ENCODE data around the gene VMP1. TPM values are rescaled to one million over a fixed set of nuclear protein-coding genes. Genes with fewer than 3 reads are reported as not detected.

Gene VMP1
- total and polyA plus RNA-seq, 2 of the 4 experiments (the other 2 are of a cell fraction) = 89.8 to 197 TPM

- intact Hi-C loops (cut with micrococcal nuclease) = no loop called here
- Histone ChIP-seq H3K14ac (replicated peaks; ENCODE audit: low read depth, low read length) (peak overlapping the region; percentile 92), H2AK5ac (ENCODE audit: low read depth, low read length) (peak overlapping the region; percentile 88), H2BK15ac (ENCODE audit: low read depth, low read length) (peak overlapping the region; percentile 63; the same call in 2 of the 3 replicates), H3K18ac (ENCODE audit: low read depth, low read length) (peak overlapping the region; percentile 58; the same call in 1 of the 2 replicates), H3K36me3 (ENCODE audit: control insufficient read depth, insufficient read depth, low read length) (no peaks in the 10 kb centered on the region), H3K56ac (ENCODE audit: extremely low read depth, insufficient read depth, low read length) (no peak overlapping the region), H3K23ac (ENCODE audit: low read depth, low read length) (peak overlapping the region; percentile 92; the same call in 1 of the 2 replicates), H3K9me3 (ENCODE audit: control insufficient read depth, insufficient read depth, low read length) (no peaks in the 10 kb centered on the region), H3K9ac (ENCODE audit: low read depth, low read length) (no peak overlapping the region), H2AK9ac (replicated peaks; ENCODE audit: low read depth, low read length, poor library complexity) (peak overlapping the region; percentile 33), H4K91ac (ENCODE audit: insufficient read depth, low read depth, low read length) (peak overlapping the region; percentile 57), H2BK20ac (ENCODE audit: low read depth, low read length) (peak overlapping the region; percentile 84; the same call in 1 of the 2 replicates), H2BK5ac (ENCODE audit: low read depth, low read length, poor library complexity, severe bottlenecking) (peak overlapping the region; percentile 90), H4K5ac (ENCODE audit: low read depth, low read length) (peak overlapping the region; percentile 37; the same call in 1 of the 2 replicates), H3K4ac (ENCODE audit: low read depth, low read length) (peak overlapping the region; percentile 91), H3K4me2 (ENCODE audit: low read depth, low read length) (no peak overlapping the region), H3K4me3 (ENCODE audit: insufficient read depth, low read depth, low read length) (no peak overlapping the region), H3K79me1 (ENCODE audit: low read depth in 1 of 2, low read length in 2 of 2) (peaks cover 21 to 49% of the 10 kb centered on the region in 2 experiments), H3K9me1 (ENCODE audit: insufficient read depth, low read length) (peaks cover 9% of the 10 kb centered on the region), H3K27me3 (ENCODE audit: control insufficient read depth, insufficient read depth, low read length) (no peaks in the 10 kb centered on the region), H4K8ac (ENCODE audit: low read depth in 2 of 2, low read length in 2 of 2) (peak overlapping the region; percentile 12 to 81; a peak in 3 of 4 replicates), H2AFZ (replicated peaks; ENCODE audit: low read length, poor library complexity) (no peak overlapping the region), H3K27ac (ENCODE audit: insufficient read depth, low read length) (peak overlapping the region; percentile 60; the same call in 1 of the 2 replicates), H3K4me1 (ENCODE audit: control insufficient read depth, insufficient read depth, low read length) (peaks cover 25% of the 10 kb centered on the region), H4K20me1 (ENCODE audit: insufficient read depth, low read length) (no peaks in the 10 kb centered on the region), H2BK120ac (ENCODE audit: low read depth, low read length) (peak overlapping the region; percentile 90)
- in situ Hi-C loops (cut with MboI; ENCODE audit: low sequenced_read_pairs) = no loop called here
- dilution Hi-C loops (cut with HindIII; ENCODE audit: low sequenced_read_pairs, unreplicated experiment) = no loop called here
- ChIA-PET CTCF (interaction anchor here (1.1 kb wide), 1 partner anchor 73 kb away, joined by 4 read pairs; no protein-coding TSS in a partner anchor), POLR2A (ENCODE audit: unreplicated experiment) (no interaction called here)
- DNase-seq (no peak), ATAC-seq (ENCODE audit: low read depth) (no peak)
- 95% methylated on average over 2 of the region's 4 CpGs; no CpG with 5 or more reads in 1 of the 2 experiments for WGBS, 2 experiments (ENCODE audit: extremely low coverage in 2 of 2, insufficient read length in 1 of 2)
- no TSS peak for BruUV-seq (replicated peaks)
- TF ChIP-seq BHLHE40 (IDR thresholded peaks at IDR 0.05; ENCODE audit: low read depth, low read length) (no peak), RCOR1 (IDR thresholded peaks at IDR 0.05; ENCODE audit: insufficient replicate concordance, low read length) (no peak), RAD21 (IDR thresholded peaks at IDR 0.05; ENCODE audit: low read length) (no peak), SMC3 (IDR thresholded peaks at IDR 0.05; ENCODE audit: low read depth, low read length) (no peak), POLR2A (IDR thresholded peaks at IDR 0.05; ENCODE audit: low read depth, low read length) (no peak), CTCF (conservative IDR thresholded peaks at IDR 0.05; ENCODE audit: low read depth, low read length) (no peak), MAFK (IDR thresholded peaks at IDR 0.05; ENCODE audit: low read depth, low read length) (no peak), RFX5 (IDR thresholded peaks at IDR 0.05; ENCODE audit: low read depth, low read length) (no peak), CEBPB (IDR thresholded peaks at IDR 0.05; ENCODE audit: low read depth, low read length) (no peak), NFE2L2 (IDR thresholded peaks at IDR 0.05; ENCODE audit: low read depth, low read length) (no peak), CHD1 (IDR thresholded peaks at IDR 0.05; ENCODE audit: low read depth, low read length) (no peak), MAZ (IDR thresholded peaks at IDR 0.05; ENCODE audit: borderline replicate concordance, low read depth, low read length) (no peak)
- TF ChIP-seq, protein P1, sequence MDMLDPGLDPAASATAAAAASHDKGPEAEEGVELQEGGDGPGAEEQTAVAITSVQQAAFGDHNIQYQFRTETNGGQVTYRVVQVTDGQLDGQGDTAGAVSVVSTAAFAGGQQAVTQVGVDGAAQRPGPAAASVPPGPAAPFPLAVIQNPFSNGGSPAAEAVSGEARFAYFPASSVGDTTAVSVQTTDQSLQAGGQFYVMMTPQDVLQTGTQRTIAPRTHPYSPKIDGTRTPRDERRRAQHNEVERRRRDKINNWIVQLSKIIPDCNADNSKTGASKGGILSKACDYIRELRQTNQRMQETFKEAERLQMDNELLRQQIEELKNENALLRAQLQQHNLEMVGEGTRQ (IDR thresholded peaks at IDR 0.05; ENCODE audit: low read depth, low read length) = no peak
- TF ChIP-seq, protein P2, sequence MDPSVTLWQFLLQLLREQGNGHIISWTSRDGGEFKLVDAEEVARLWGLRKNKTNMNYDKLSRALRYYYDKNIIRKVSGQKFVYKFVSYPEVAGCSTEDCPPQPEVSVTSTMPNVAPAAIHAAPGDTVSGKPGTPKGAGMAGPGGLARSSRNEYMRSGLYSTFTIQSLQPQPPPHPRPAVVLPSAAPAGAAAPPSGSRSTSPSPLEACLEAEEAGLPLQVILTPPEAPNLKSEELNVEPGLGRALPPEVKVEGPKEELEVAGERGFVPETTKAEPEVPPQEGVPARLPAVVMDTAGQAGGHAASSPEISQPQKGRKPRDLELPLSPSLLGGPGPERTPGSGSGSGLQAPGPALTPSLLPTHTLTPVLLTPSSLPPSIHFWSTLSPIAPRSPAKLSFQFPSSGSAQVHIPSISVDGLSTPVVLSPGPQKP (IDR thresholded peaks at IDR 0.05; ENCODE audit: borderline replicate concordance, low read depth, low read length) = no peak
Observed at GRCh38 chr17:59826706-59827453, 119.4 kb downstream of the VMP1 start.

All from IMR-90 (cell line).